NCI-H1092 (cell line): ENCODE results near the gene MYH9.
"Not testable (repeated sequence)": the region's sequence is repeated elsewhere in the genome, so short reads cannot be mapped to it uniquely, and the experiment has no call there.

ENCODE experiments used
- DNase-seq: peaks from one replicate; lab custom pipeline; 2025; lab: John Stamatoyannopoulos, UW

Gene MYH9

GRCh38 chr22:36292823-36293530 is 94.8 kb downstream of the MYH9 start:
- DNase-seq, result no peak

DNA sequence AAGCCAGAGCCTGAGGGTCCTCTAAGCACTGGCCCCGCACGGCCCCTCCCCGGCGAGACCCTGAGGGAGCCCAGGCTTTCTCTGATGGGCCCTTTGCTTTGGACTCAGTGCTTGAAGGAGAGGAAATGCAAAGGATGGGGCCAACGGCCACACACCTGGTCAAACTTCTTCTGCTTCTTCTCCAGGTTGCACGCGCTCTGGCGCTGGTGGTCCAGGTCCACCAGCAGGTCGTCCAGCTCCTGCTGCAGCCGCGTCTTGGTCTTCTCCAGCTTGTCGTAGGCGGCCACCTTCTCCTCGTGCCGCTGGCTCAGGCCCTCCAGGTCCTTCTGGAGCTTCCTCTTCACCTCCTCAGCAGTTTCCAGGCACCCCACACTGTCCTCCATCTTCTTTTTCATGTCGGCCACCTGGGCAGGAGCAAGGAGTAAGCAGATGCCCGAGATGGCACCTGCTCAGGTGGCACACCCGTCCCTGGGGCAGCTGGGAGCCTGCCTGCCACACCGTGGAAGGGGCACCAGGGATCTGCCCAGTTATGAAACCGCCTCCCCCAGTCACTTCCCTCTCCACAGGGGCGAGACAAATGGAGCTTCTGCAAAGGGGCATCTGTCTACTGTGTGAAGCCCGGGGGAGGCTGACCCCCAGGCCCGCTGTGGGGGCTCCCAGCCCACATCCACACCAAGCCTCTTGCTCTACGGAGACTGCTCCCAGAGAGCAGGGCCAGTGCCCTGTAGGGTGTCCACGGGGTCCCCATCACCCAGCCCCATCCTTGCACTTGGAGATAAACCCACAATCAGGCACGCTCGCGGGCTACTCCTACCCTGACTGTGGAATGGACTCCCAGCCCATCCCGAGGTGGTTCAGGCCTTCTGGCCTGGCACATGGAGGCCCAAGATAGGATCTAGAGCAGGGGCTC is 95.7 kb downstream of the MYH9 start:
- DNase-seq, result no peak

GRCh38 chr22:36290391-36291075 is 97.2 kb downstream of the MYH9 start:
- DNase-seq, result not testable (repeated sequence)

- not testable (repeated sequence) for DNase-seq
Observed at GRCh38 chr22:36289948-36290371, 97.8 kb downstream of the MYH9 start.

DNA sequence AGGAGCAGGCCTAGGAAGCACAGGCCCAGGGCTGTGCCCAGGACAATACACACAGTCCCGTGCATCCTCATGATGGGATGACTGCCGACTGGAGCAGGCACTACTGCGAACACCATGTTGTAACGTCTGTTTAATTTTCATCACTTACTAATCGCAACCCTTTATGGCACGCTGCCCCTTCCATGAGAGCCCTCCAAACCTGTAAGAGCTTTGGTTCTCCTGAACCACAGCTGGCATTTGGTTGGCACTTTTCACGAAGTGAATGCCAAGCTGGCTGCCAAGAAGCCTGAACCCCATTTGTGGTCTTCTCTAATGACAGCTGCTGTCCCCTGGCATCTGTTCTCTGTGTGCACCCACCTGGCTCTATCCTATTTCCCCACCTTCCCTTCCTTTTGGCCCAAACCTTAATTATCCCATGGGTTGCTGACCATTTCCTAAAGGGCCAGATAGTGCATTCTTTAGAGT is 98.3 kb downstream of the MYH9 start:
- no peak for DNase-seq

GRCh38 chr22:36288571-36289405 is 99.0 kb downstream of the MYH9 start:
- DNase-seq, result no peak

GRCh38 chr22:36287881-36288515 is 99.8 kb downstream of the MYH9 start:
- no peak for DNase-seq

- DNase-seq, result peak; percentile 52
Observed at GRCh38 chr22:36286096-36286957, 101.4 kb downstream of the MYH9 start.

GRCh38 chr22:36285545-36285944 is 102.2 kb downstream of the MYH9 start:
- no peak for DNase-seq

- no peak for DNase-seq
Observed at GRCh38 chr22:36285017-36285416, 102.8 kb downstream of the MYH9 start.

DNA sequence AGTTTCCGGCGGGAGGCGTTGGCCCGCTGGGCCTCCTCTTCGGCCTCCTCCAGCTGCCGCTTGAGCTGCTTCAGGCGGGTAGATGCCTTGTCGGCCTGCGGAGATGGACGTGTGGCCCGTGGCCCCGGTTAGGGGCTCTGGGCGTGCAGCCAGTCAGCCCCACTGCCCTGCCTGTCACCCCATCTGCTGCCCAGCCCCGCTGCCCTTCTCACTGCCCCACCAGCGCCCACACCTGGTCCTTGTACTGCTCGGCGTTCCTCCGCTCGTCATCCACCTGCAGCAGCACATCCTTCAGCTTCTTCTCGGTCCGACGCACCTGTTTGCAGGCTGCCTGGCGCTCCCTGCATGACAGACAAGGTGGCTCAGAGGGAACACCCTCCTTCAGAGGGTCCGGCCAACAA is 103.6 kb downstream of the MYH9 start:
- DNase-seq, result no peak

GRCh38 chr22:36282328-36282831 is 105.4 kb downstream of the MYH9 start:
- no peak for DNase-seq

DNA sequence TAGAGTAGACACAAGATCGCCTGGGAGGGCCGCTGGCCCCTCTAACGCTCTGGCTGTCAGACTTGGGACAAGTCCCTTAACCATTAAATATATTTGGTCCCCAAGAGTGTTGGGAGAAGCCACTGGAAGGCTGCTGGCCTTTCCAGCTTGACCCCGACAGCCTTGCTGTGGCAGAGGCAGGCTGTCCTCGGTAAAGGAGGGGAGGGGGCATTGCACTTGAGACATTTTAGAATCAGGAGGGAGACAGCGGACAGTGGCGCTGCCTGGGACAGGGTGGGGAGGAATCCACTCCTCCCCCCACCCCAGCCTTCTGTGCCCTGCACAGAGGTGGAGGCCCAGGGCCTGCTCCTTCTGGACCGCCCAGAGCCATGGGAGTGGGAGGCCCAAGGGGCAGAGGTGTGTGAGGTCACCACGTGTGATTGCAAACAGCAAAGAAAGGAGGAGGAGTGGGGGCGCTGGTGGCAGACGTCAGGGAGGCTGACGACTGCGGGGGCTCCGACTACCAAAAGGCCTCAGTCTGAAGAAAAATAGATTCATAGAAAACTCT is 105.9 kb downstream of the MYH9 start:
- DNase-seq, result no peak

GRCh38 chr22:36280379-36280778 is 107.4 kb downstream of the MYH9 start:
- no peak for DNase-seq

- DNase-seq, result no peak
Observed at GRCh38 chr22:36279219-36279666, 108.5 kb downstream of the MYH9 start.

DNA sequence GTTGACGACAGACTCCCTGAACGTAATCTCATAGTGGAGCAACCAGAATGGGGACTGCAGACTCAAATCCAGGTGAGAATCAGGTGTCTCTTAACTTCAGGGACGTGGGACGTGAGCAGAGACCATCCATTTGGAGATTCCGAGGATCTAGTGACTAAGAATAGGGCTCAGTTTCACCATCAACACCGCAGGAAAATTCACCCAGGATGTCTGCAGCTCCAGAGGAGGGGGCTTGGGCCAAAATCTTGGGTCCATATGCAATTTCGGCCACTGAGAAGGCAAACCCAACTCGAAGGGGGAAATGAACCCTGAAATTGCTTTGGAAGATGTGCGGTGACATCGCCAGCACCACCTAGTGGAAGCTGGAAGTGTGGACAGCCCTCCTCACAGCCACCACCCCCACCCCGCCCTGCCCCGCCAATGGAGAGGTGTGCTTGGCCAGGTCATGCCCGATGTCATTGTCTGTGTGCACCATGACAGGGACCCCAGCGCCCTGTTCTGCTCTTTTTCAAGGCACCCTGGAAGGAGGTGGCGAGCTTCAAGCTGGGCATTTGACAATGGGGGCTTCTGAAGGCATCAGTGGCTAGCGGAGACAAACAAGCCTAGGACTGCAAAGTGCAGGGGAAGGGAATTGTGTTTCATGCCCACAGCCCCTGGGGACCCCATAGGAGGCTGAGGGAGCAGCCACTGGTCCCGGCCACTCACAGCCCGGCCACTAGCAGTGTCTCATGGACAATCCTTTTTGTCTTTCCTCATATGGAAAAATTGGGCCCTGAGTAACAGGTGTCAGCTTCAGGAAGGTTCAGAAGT is 110.1 kb downstream of the MYH9 start:
- DNase-seq, result no peak

GRCh38 chr22:36274531-36274930 is 113.2 kb downstream of the MYH9 start:
- DNase-seq, result no peak

DNA sequence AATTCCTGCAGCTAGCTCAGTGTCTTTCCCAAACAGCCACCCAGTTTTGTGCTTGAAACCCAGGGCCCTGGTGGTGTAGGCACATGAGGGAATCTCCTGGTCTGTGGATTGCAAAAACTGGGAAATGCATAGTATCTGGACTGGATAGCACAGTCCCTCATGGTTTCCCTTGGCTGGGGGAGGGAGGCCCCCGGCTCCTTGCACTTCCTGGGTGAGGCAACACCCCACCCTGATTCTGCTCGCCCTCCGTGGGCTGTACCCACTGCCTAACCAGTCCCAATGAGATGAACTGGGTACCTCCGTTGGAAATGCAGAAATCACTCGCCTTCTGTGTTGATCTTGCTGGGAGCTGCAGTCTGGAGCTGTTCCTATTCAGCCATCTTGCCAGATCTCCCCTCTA is 115.8 kb downstream of the MYH9 start:
- DNase-seq, result not testable (repeated sequence)

DNA sequence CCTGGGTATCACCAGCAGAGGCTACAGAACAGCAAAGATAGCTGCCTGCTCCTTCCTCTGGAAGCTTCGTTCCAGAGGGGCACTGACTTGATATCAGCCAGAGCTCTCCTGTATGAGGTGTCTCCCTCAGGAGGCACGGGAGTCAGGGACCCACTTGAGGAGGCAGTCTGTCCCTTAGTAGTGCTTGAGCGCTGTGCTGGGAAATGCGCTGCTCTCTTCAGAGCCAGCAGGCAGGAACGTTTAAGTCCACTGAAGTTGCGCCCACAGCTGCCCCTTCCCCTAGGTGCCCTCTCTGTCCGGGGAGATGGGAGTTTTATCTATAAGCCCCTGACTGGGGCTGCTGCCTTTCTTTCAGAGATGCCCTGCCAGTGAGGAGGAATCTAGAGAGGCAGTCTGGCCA is 116.5 kb downstream of the MYH9 start:
- not testable (repeated sequence) for DNase-seq
